ENCODE measurements around the gene LACTBL1. TPM values are rescaled to one million over a fixed set of nuclear protein-coding genes. Genes with fewer than 3 reads are reported as not detected.

LACTBL1 gene
- total and polyA plus RNA-seq, 2 of the 8 experiments (the other 6 are each of a cell fraction or from before 2014, with no cell fraction given): not detected

GRCh38 chr1:22976127-22976460, 3.4 kb upstream of the LACTBL1 start:
- peak overlapping the region; percentile 93 for H2AFZ ChIP-seq (ENCODE audit: low read length)
- CTCF ChIA-PET (ENCODE audit: partially characterized antibody): interaction anchor here (1.0 to 2.5 kb wide), 9 partner anchors 13 to 209 kb away, joined by 3 to 17 read pairs (median 5); no protein-coding TSS in a partner anchor

More at GRCh38 chr1:22976127-22976460, 3.4 kb upstream of the LACTBL1 start:
- Histone ChIP-seq H3K56ac (replicated peaks; ENCODE audit: insufficient read length, low read depth, low read length) (no peak overlapping the region), H4K8ac (ENCODE audit: extremely low read depth, insufficient read depth, low read length) (peak overlapping the region; percentile 82; the same call in 1 of the 2 replicates), H3K14ac (ENCODE audit: insufficient read length) (no peak overlapping the region), H2BK15ac (ENCODE audit: low read length) (no peak overlapping the region), H3K4ac (replicated peaks; ENCODE audit: insufficient read length, low read depth, low read length) (no peak overlapping the region), H3K4me2 (ENCODE audit: insufficient read depth in 1 of 2, low read depth in 2 of 2, low read length in 2 of 2) (no peak overlapping the region), H3K4me3 (ENCODE audit: extremely low read depth in 1 of 4, insufficient read depth in 2 of 4, low read depth in 3 of 4, low read length in 4 of 4) (no peak overlapping the region), H4K91ac (replicated peaks; ENCODE audit: insufficient read length, low read length) (peak overlapping the region; percentile 29), H2BK120ac (replicated peaks; ENCODE audit: low read depth, low read length) (no peak overlapping the region), H2BK20ac (ENCODE audit: low read length) (no peak overlapping the region; the same call in 1 of the 2 replicates), H2BK5ac (ENCODE audit: low read depth, low read length) (peak overlapping the region; percentile 87), H3K79me2 (ENCODE audit: control insufficient read depth in 1 of 2, insufficient read depth in 2 of 2, low read length in 2 of 2) (no peaks in the 10 kb centered on the region), H2AK5ac (ENCODE audit: low read depth, low read length) (no peak overlapping the region), H3K4me1 (replicated peaks in 1 of 4; ENCODE audit: control insufficient read depth in 3 of 4, insufficient read depth in 4 of 4, low read length in 3 of 4) (peaks cover 0 to 2% (median 0%) of the 10 kb centered on the region in 4 experiments; a peak in 1 of 7 replicates), H4K20me1 (replicated peaks in 1 of 2; ENCODE audit: control insufficient read depth in 1 of 2, insufficient read depth in 2 of 2, low read length in 2 of 2) (no peaks in the 10 kb centered on the region), H3K79me1 (ENCODE audit: low read depth, low read length) (no peaks in the 10 kb centered on the region), H3K9me3 (ENCODE audit: insufficient read depth in 2 of 2, low read depth in 1 of 2, low read length in 1 of 2) (no peaks in the 10 kb centered on the region), H3K36me3 (ENCODE audit: control insufficient read depth in 2 of 4, insufficient read depth in 4 of 4, low read length in 3 of 4) (no peaks in the 10 kb centered on the region), H2BK12ac (ENCODE audit: low read depth, low read length) (peak overlapping the region; percentile 82), H3K23me2 (ENCODE audit: low read depth, low read length) (no peaks in the 10 kb centered on the region), H3K27ac (ENCODE audit: low read depth, low read length) (no peak overlapping the region), H3K27me3 (replicated peaks in 1 of 4; ENCODE audit: control insufficient read depth in 3 of 4, extremely low read depth in 1 of 4, insufficient read depth in 3 of 4, low read length in 3 of 4) (no peaks in the 10 kb centered on the region), H4K5ac (ENCODE audit: insufficient read length, low read depth, low read length) (peak overlapping the region; percentile 37), H3K18ac (ENCODE audit: extremely low read depth, low read length) (peak overlapping the region; percentile 81; the same call in 1 of the 2 replicates), H3K23ac (ENCODE audit: insufficient read length) (no peak overlapping the region), H3K9ac (replicated peaks in 1 of 4; ENCODE audit: extremely low read depth in 1 of 4, low read depth in 3 of 4, low read length in 3 of 4) (no peak overlapping the region)
- no peak for DNase-seq (ENCODE audit: low read depth in 1 of 2, low spot score in 2 of 2)
- TF ChIP-seq TAF1 (IDR thresholded peaks at IDR 0.05; ENCODE audit: low read depth, low read length) (no peak), MAFK (IDR thresholded peaks at IDR 0.05; ENCODE audit: low read depth, low read length) (0 out of 2 replicates have a peak, but pooled peaks have one; percentile 20), NRF1 (IDR thresholded peaks at IDR 0.05; ENCODE audit: low read depth, low read length) (no peak)
- POLR2A ChIA-PET (ENCODE audit: partially characterized antibody): no interaction called here
- WGBS, 2 experiments (ENCODE audit: extremely low coverage in 1 of 2, insufficient coverage in 1 of 2, insufficient read length in 1 of 2, insufficient replicate concordance in 2 of 2, low coverage in 1 of 2, low lambda C conversion rate in 2 of 2, missing lambda C conversion rate in 1 of 2): 87% methylated on average over 4 of the region's 4 CpGs; no CpG with 5 or more reads in 1 of the 2 experiments
- FAIRE-seq: no peak

All from H1 (cell line).